HG03135 (cell line): ENCODE results near the gene MAP3K5.

Experiments
- ATAC-seq: cut with Tn5 transposase; IDR thresholded peaks from one replicate; pipeline ENCODE4 v1.9.1; 2021; ENCODE audit warnings: mild to moderate bottlenecking, moderate library complexity; ENCODE audit not compliant: unreplicated experiment

Gene MAP3K5

GRCh38 chr6:136654086-136654485, 138.2 kb downstream of the MAP3K5 start:
- no peak for ATAC-seq

GRCh38 chr6:136652656-136653055, 139.6 kb downstream of the MAP3K5 start:
- no peak for ATAC-seq

DNA sequence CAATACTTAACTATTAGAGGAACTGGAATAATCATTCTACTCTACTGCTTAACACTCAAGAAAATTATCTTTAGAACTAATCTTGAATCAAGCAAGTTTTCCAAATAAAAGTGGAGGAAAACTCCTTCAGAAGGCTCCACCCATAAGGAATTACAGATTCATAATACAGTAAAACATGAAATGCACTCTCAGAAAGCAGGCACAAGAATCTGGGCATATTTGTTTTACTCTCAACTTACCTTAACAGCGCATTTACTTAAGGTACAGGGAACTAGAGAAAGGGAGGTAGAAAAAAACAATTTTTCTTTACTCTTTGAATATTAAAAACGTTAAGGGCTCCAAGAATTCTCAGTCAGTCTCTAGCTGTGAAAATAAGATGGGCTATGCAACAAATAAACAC, 140.3 kb downstream of the MAP3K5 start:
- ATAC-seq = no peak

DNA sequence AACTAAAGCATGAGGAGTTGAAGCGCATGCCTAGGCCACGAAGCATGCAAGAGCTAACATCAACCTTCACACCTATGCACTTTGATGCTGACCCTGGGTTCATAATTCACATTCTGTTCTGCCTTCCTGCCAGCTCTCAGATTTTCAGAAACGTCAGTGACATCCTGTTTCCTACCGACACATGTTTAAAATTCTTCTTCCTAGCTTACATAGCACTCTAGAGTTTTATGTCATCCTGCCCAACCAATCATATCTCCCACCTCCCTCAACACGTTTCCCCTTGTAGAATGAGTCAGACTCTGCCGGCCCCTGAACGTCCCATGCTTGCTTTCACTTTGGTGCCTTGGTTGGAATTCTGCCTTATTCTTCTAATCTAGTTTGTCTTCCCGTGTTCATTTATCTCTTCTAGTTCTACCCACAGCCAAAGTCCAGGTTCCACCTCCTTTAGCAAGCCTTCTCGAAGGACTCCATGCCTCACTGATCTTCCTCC, 144.9 kb downstream of the MAP3K5 start:
- ATAC-seq = peak; percentile 61

DNA sequence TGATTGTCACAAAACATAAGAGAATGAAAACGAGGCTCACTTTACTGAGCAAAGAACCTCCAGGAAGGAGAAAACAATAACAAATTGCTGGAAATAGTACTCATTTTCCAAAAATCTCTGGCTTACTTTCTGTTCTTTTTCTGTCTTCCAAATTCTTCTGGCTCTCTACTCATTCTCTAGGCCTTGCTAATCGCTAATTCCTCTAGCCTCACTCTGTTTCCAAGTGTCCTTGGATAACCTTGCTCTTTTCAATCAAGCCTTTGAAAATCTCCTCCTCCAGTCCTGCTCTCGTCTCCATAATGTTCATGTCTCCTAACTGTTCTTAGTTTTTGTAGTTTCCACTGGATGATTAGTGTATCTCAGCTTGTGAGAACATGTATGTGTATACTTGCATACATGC, 145.9 kb downstream of the MAP3K5 start:
- no peak for ATAC-seq

DNA sequence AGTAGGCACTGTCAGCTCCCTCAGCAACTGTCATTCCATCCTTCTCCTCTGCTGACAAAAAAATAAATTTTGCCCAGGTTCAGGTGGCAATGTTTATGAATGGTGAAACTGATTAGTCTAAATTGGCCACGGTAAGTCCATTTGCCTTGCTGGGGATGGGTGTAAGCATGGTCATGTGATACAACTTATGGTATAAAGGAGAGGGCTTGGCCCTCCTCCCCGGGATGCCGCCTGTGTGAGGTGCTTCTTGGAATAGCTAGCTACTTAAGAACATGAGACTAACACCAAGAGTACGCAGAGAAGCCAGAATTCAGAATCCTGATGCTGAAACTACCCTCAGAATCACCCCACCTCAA, 147.7 kb downstream of the MAP3K5 start:
- no peak for ATAC-seq

DNA sequence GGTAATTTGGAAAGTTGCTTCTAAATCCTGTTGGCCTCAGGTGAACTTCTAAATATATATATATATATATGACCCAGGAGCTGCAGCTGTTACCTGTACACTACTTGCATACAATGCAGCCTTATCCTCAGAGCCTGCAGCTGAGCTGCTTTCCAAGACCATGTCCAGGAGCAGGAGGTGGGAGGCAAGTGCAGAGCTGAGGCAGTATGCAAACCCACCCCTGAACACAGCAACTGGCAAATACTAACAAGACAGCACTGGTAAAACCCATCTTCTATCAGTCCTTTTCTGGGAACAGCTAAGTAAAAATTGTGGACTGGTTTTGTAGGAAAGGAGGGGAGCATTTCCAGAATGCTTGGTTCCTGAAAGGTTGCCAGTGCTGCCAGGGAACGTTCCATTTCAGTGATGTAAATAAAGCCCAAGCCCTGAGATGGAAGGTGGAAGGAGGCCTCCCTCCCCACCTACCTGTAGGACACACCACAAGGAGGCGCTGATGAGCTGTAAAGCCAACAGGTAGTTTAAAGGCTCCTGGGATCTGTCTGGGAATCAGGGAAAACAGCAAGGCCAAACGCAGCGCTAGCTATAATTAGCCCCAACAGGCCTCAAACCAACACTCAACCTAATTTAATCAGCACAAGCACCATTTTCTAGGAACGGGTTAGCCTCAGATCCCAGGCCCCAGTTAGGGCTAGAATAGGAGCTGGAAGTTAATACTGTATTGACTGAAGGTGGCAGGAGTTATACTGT, 148.3 kb downstream of the MAP3K5 start:
- no peak for ATAC-seq

GRCh38 chr6:136641873-136642465, 150.3 kb downstream of the MAP3K5 start:
- no peak for ATAC-seq

DNA sequence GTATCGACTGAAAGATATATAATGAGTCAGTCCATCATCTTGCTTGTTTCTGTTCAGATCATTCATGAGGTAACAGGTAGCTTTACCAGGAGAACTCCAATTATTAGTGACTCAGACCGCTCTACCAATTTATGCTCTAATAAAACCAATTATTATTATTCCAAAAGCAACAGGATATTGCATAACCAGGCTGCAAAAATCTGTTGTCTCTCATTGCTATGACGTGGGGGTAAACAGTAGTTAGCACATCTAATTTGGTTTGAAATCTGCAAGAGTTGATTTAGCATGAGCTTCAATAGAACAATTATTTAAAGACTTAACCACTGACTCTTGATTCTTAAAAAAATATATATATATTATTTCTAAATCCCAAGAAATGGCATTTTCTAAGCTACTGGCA, 151.1 kb downstream of the MAP3K5 start:
- no peak for ATAC-seq

DNA sequence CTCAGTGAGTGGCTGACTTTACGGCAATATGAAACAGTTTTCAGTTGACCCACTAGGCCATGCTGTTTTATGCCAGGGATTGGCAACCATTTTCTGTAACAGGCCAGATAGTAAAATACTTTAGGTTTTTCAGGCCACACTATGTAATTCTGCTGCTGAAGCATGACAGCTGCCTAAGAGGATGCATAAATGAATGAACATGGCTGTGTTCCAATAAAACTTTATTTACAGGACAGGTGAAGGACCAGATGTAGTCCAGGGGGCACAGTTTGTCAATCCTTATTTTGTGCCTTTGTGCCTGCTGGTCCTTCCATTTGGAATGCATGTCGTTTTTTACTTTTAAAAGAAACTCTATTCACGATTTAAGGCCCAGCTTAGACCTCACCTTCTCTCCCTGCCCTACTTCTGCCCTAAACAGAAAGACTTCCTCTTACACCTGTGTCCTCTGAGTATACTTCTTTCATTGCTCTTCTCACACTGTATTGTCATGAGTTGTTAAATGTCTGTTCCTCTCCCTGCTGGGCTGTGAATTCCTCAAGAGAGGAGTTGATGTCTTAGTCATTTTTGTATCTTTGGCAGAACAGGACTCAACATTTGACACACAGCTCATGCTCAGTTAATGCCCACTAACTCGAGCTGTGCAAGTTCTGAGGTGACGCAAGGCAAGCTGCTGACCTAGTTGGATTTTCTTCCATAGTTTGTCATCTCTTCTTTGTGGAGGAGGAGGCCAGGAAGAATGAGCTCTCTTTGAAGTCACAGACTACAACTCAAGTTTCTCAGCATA, 152.0 kb downstream of the MAP3K5 start:
- ATAC-seq = no peak

- ATAC-seq = no peak
Measured at GRCh38 chr6:136639702-136640101, 152.6 kb downstream of the MAP3K5 start.

DNA sequence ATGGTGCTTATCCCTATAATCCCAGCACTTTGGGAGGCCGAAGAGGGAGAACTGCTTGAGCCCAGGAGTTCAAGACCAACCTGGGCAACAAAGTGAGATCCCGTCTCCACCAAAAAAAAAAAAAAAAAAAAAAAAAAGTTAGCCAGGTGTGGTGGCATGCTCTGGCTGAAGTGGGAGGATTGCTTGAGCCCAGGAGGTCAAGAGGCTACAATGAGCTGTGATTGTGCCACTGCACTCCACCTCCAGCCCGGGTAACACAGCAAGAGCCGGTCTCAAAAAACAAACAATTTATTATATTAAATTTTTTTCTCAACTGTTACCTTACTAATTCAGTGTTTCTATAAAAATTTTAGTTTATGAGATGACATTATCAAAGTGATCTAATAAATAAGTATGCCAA, 156.7 kb downstream of the MAP3K5 start:
- ATAC-seq = no peak

DNA sequence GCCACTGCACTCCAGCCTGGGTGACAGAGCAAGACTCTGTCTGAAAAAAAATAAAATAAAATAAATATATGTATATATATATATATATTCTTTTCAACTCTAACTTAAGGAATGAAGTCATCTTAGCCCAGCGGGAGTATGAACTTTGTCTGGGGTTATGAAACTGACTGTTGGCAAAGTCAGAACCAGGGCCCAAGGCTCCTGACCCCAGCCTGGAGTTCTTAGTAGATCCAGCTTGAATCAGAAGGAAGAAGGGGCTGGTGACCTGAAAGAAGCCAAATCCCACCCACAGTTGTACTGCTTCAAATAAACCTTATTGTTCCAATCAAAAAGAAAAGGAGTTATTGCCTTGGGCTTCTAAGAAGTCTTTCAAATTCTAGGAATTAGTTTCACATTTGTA, 158.9 kb downstream of the MAP3K5 start:
- ATAC-seq = no peak

DNA sequence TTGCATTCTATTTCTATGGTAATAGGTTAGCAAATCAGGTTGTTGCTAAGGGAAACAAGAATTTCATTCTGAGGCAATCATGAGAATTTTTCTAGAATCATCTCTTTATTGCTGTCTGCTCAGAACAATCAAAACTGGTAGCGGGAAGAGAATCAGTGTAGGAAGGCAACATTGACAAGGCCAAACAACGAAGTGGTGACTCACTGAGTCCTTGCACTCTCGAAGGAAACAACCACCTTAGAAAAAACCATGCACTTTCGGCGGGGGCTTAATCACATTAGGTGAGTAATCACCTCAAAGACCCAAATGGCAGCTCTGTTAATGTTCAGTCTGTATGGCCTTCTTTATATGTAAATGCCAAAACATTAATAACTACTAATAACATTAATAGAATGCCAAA, 163.3 kb downstream of the MAP3K5 start:
- ATAC-seq = no peak

- no peak for ATAC-seq
Measured at GRCh38 chr6:136627191-136627590, 165.1 kb downstream of the MAP3K5 start.

DNA sequence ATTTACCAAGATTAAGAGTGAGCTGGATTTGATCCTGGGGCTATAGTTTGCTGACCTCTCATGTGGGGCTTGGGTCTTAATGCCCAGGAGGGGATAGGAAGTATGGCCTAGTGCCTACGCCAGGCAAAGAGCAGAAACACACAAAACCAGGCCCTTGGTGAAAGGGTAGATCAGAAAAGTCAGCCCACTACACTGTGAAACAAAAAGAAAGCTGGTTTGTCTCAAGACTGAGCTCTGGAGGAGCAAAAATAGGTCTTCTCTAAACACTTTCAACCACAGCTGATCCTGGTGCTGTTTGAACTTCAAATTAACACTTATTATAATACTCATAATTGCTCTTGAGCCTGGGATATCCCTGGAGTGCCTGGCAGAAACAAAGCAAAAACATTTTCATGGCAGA, 167.0 kb downstream of the MAP3K5 start:
- no peak for ATAC-seq

- ATAC-seq = no peak
Measured at GRCh38 chr6:136624347-136624746, 167.9 kb downstream of the MAP3K5 start.

DNA sequence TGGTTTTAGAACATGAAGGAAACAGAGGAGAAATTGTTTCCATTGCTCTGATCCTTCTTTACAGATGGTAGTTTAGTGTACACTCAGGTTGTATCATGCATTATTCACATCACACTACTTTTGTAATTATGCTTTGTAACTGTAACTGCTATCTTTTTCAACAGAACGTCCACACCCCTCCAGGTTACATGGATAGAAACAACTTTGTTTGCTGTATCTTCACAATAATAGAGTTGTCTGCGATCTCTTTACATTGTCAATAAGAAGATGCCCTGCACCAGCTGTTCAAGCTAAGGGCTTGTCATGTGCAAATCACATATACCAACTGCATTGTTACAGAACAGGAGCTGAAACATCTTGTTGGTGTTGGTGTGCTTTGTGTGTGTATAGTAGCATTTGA, 174.2 kb downstream of the MAP3K5 start:
- ATAC-seq = no peak

GRCh38 chr6:136616527-136616926, 175.8 kb downstream of the MAP3K5 start:
- ATAC-seq = no peak

DNA sequence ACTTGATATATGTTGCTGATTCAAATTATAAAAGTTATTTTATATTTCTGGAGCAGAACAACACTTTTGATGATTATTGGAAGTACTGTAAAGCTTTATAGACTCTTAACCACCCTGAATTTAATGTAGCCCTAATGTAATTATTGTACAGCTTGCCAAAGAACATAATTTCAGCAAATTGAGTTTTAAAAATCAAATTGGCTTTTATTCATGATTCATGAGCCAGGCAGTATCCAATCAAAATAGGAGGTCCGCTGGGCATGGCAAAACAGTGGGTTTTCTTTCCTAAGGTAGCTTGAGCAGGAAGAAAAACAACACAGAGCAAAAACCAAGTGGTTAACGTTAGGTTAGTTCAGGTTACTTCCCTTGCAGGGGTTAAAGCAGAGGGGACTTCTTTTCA, 177.3 kb downstream of the MAP3K5 start:
- no peak for ATAC-seq

DNA sequence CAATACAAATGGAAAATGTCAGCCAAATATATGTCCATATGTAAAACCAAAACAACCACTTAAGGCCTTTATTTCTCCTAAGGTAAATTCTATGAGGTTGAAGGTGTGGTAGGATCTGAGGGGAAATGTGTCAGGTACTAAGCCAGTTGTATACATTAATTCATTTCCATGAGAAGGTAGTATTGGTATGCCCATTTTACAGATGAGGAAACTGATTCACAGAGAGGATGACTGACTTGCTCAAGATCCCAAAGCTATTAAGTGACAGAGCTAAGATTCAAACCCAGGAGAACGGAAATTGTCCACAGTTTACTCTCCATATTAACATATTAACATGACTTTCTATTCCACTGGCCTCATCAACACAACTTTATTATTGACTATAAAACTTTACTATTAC, 177.9 kb downstream of the MAP3K5 start:
- no peak for ATAC-seq

- ATAC-seq = no peak
Measured at GRCh38 chr6:136613477-136613876, 178.8 kb downstream of the MAP3K5 start.
